Activated naive CD8-positive, alpha-beta T cell treated with anti-CD3 and anti-CD28 coated beads for 36 hours (primary cell): ENCODE results near the gene IFNA1. TPM values are rescaled to one million over a fixed set of nuclear protein-coding genes. Genes with fewer than 3 reads are reported as not detected.
"Not testable (repeated sequence)": the region's sequence is repeated elsewhere in the genome, so short reads cannot be mapped to it uniquely, and the experiment has no call there.

Experiments
- DNase-seq: peaks from one replicate; pipeline ENCODE4 v3.0.0; 2021
- H3K27ac Mint-ChIP-seq: one replicate; pipeline ENCODE4 v1.8.0; 2022; ENCODE audit warnings: mild to moderate bottlenecking, moderate library complexity, mixed read lengths
- H3K27me3 Mint-ChIP-seq: one replicate; pipeline ENCODE4 v1.8.0; 2022; ENCODE audit warnings: mild to moderate bottlenecking, mixed read lengths
- H3K36me3 Mint-ChIP-seq: one replicate; pipeline ENCODE4 v1.8.0; 2021; ENCODE audit warnings: mild to moderate bottlenecking, mixed read lengths
- H3K4me1 Mint-ChIP-seq: one replicate; pipeline ENCODE4 v1.8.0; 2021; ENCODE audit warnings: mixed read lengths
- H3K4me3 Mint-ChIP-seq: one replicate; pipeline ENCODE4 v1.8.0; 2022; ENCODE audit warnings: mild to moderate bottlenecking, moderate library complexity, mixed read lengths
- H3K9me3 Mint-ChIP-seq: one replicate; pipeline ENCODE4 v1.8.0; 2022; ENCODE audit warnings: mixed read lengths
- total RNA-seq, 2 experiments: library from RNA; stranded (reverse); gene quantifications; one replicate each; pipeline ENCODE4 v1.2.3, GENCODE V29; 2021

IFNA1 gene
- total RNA-seq, 2 experiments from 2014 or later: not detected

GRCh38 chr9:21429191-21429590 lies 11.0 kb upstream of the IFNA1 start:
- Mint-ChIP-seq H3K27me3 (peaks cover 44% of the 10 kb centered on the region), H3K36me3 (no peaks in the 10 kb centered on the region), H3K4me1 (no peaks in the 10 kb centered on the region), H3K27ac (no peak overlapping the region), H3K9me3 (no peaks in the 10 kb centered on the region), H3K4me3 (no peak overlapping the region)
- no peak for DNase-seq

- Mint-ChIP-seq H3K27me3 (peaks cover 37% of the 10 kb centered on the region), H3K27ac (no peak overlapping the region), H3K36me3 (no peaks in the 10 kb centered on the region), H3K4me3 (no peak overlapping the region), H3K9me3 (no peaks in the 10 kb centered on the region), H3K4me1 (peaks cover 1% of the 10 kb centered on the region)
- no peak for DNase-seq
Measured at GRCh38 chr9:21432672-21433425, 7.4 kb upstream of the IFNA1 start.

- Mint-ChIP-seq H3K4me3 (no peak overlapping the region), H3K36me3 (no peaks in the 10 kb centered on the region), H3K4me1 (peaks cover 1% of the 10 kb centered on the region), H3K27ac (no peak overlapping the region), H3K27me3 (peaks cover 34% of the 10 kb centered on the region), H3K9me3 (no peaks in the 10 kb centered on the region)
- DNase-seq: peak; percentile 29
Measured at GRCh38 chr9:21434202-21435014, 5.8 kb upstream of the IFNA1 start.

- H3K27me3 Mint-ChIP-seq: peaks cover 31% of the 10 kb centered on the region
- H3K36me3 Mint-ChIP-seq, H3K4me3 Mint-ChIP-seq, DNase-seq, H3K27ac Mint-ChIP-seq, H3K9me3 Mint-ChIP-seq, H3K4me1 Mint-ChIP-seq: not testable (repeated sequence)
Measured at GRCh38 chr9:21435015-21435383, 5.2 kb upstream of the IFNA1 start.

- peak; percentile 5 for DNase-seq
- H3K4me1 Mint-ChIP-seq: peaks cover 20% of the 10 kb centered on the region
- no peaks in the 10 kb centered on the region for H3K36me3 Mint-ChIP-seq
- H3K4me3 Mint-ChIP-seq: peak overlapping the region; percentile 25
- peaks cover 12% of the 10 kb centered on the region for H3K27me3 Mint-ChIP-seq
- peak overlapping the region; percentile 46 for H3K27ac Mint-ChIP-seq
- no peaks in the 10 kb centered on the region for H3K9me3 Mint-ChIP-seq
Measured at GRCh38 chr9:21443849-21444625, 3.8 kb downstream of the IFNA1 start.

- H3K4me3 Mint-ChIP-seq, H3K27ac Mint-ChIP-seq, DNase-seq, H3K36me3 Mint-ChIP-seq, H3K9me3 Mint-ChIP-seq: not testable (repeated sequence)
- Mint-ChIP-seq H3K27me3 (peaks cover 12% of the 10 kb centered on the region), H3K4me1 (peaks cover 13% of the 10 kb centered on the region)
Measured at GRCh38 chr9:21449312-21449711, 9.1 kb downstream of the IFNA1 start.

GRCh38 chr9:21450733-21451394 lies 10.6 kb downstream of the IFNA1 start:
- H3K9me3 Mint-ChIP-seq: no peaks in the 10 kb centered on the region
- H3K27ac Mint-ChIP-seq: no peak overlapping the region
- no peak overlapping the region for H3K4me3 Mint-ChIP-seq
- H3K27me3 Mint-ChIP-seq: peaks cover 14% of the 10 kb centered on the region
- no peaks in the 10 kb centered on the region for H3K36me3 Mint-ChIP-seq
- no peak for DNase-seq
- peaks cover 6% of the 10 kb centered on the region for H3K4me1 Mint-ChIP-seq

GRCh38 chr9:21452681-21453080 lies 12.4 kb downstream of the IFNA1 start:
- H3K4me1 Mint-ChIP-seq: peaks cover 5% of the 10 kb centered on the region
- H3K27ac Mint-ChIP-seq: no peak overlapping the region
- no peaks in the 10 kb centered on the region for H3K9me3 Mint-ChIP-seq
- no peak for DNase-seq
- no peaks in the 10 kb centered on the region for H3K36me3 Mint-ChIP-seq
- peaks cover 10% of the 10 kb centered on the region for H3K27me3 Mint-ChIP-seq
- H3K4me3 Mint-ChIP-seq: no peak overlapping the region

- Mint-ChIP-seq H3K27me3 (peaks cover 7% of the 10 kb centered on the region), H3K27ac (no peak overlapping the region), H3K4me1 (peaks cover 3% of the 10 kb centered on the region), H3K4me3 (no peak overlapping the region), H3K9me3 (no peaks in the 10 kb centered on the region), H3K36me3 (no peaks in the 10 kb centered on the region)
- no peak for DNase-seq
Measured at GRCh38 chr9:21454149-21454548, 13.9 kb downstream of the IFNA1 start.

- DNase-seq: peak; percentile 17
- H3K4me3 Mint-ChIP-seq: no peak overlapping the region
- no peak overlapping the region for H3K27ac Mint-ChIP-seq
- H3K9me3 Mint-ChIP-seq: no peaks in the 10 kb centered on the region
- peaks cover under 1% of the 10 kb centered on the region for H3K4me1 Mint-ChIP-seq
- peaks cover 3% of the 10 kb centered on the region for H3K27me3 Mint-ChIP-seq
- no peaks in the 10 kb centered on the region for H3K36me3 Mint-ChIP-seq
Measured at GRCh38 chr9:21455320-21455719, 15.1 kb downstream of the IFNA1 start.

GRCh38 chr9:21461377-21461776 lies 21.1 kb downstream of the IFNA1 start:
- H3K27ac Mint-ChIP-seq: no peak overlapping the region
- peaks cover 15% of the 10 kb centered on the region for H3K9me3 Mint-ChIP-seq
- no peaks in the 10 kb centered on the region for H3K27me3 Mint-ChIP-seq
- H3K4me3 Mint-ChIP-seq: no peak overlapping the region
- H3K36me3 Mint-ChIP-seq: peaks cover 2% of the 10 kb centered on the region
- peaks cover 3% of the 10 kb centered on the region for H3K4me1 Mint-ChIP-seq
- DNase-seq: no peak

- no peak for DNase-seq
- Mint-ChIP-seq H3K4me1 (peaks cover 3% of the 10 kb centered on the region), H3K4me3 (no peak overlapping the region), H3K27me3 (no peaks in the 10 kb centered on the region), H3K9me3 (peaks cover 15% of the 10 kb centered on the region), H3K27ac (no peak overlapping the region), H3K36me3 (peaks cover 2% of the 10 kb centered on the region)
Measured at GRCh38 chr9:21465138-21465537, 24.9 kb downstream of the IFNA1 start.

- no peak overlapping the region for H3K4me3 Mint-ChIP-seq
- DNase-seq: no peak
- no peaks in the 10 kb centered on the region for H3K27me3 Mint-ChIP-seq
- peaks cover 2% of the 10 kb centered on the region for H3K36me3 Mint-ChIP-seq
- H3K9me3 Mint-ChIP-seq: peaks cover 15% of the 10 kb centered on the region
- H3K27ac Mint-ChIP-seq: no peak overlapping the region
- peaks cover 3% of the 10 kb centered on the region for H3K4me1 Mint-ChIP-seq
Measured at GRCh38 chr9:21465859-21466518, 25.8 kb downstream of the IFNA1 start.

- Mint-ChIP-seq H3K27ac (no peak overlapping the region), H3K36me3 (no peaks in the 10 kb centered on the region), H3K9me3 (no peaks in the 10 kb centered on the region), H3K4me1 (peaks cover 3% of the 10 kb centered on the region), H3K27me3 (no peaks in the 10 kb centered on the region), H3K4me3 (no peak overlapping the region)
- DNase-seq: no peak
Measured at GRCh38 chr9:21470126-21470525, 29.9 kb downstream of the IFNA1 start.
